ENCODE data around the gene NNT.

GRCh38 chr5:43567967-43568366 is 35.0 kb upstream of the NNT start:
- TF ChIP-seq CTCF (IDR thresholded peaks at IDR 0.05 in 8 of 11, conservative IDR thresholded peaks at IDR 0.05 in 3 of 11) (no peak), POLR2AphosphoS5 (IDR thresholded peaks at IDR 0.05) (no peak)

All from spleen (tissue), 7 donors.